ENCODE results near the gene CFAP299.

DNA sequence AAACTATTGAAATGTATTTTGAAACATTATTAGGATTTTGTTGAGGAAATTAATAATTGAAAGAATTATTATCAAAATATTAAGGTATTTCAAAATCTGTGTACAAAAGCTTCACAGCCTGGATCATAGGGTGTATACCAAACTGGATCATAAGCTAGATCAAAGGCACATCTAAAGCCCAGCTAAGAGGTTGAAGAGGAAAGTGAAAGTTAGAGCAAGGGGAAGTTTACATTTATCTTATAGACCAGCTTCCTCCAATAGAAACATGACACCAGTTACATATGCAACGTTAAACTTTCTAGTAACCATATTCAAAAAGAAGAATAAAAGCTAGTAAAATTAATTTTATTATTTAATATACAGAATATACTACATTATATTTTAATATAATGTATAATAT lies 467.8 kb downstream of the CFAP299 start:
- no peak for TF ChIP-seq POLR2A (IDR thresholded peaks at IDR 0.05; ENCODE audit: low read length)
- TF ChIP-seq GATA1 (IDR thresholded peaks at IDR 0.05; ENCODE audit: low read depth, low read length) = no peak
